Measurements from ENCODE around the gene ARHGAP15.

ARHGAP15 gene

GRCh38 chr2:143717536-143718168, 588.4 kb downstream of the ARHGAP15 start:
- peak; percentile 34 for DNase-seq (ENCODE audit: low read depth)
- H3K4me3 ChIP-seq (ENCODE audit: low read depth, low read length), result no peak overlapping the region
- TF ChIP-seq CTCF (conservative IDR thresholded peaks at IDR 0.05; ENCODE audit: low read depth, low read length), result no peak

GRCh38 chr2:143718745-143719144, 589.5 kb downstream of the ARHGAP15 start:
- TF ChIP-seq CTCF (conservative IDR thresholded peaks at IDR 0.05; ENCODE audit: low read depth, low read length), result no peak
- H3K4me3 ChIP-seq (ENCODE audit: low read depth, low read length), result no peak overlapping the region
- DNase-seq (ENCODE audit: low read depth), result no peak

- no peak for DNase-seq (ENCODE audit: low read depth)
- no peak for TF ChIP-seq CTCF (conservative IDR thresholded peaks at IDR 0.05; ENCODE audit: low read depth, low read length)
- no peak overlapping the region for H3K4me3 ChIP-seq (ENCODE audit: low read depth, low read length)
Measured at GRCh38 chr2:143719406-143719805, 590.2 kb downstream of the ARHGAP15 start.

- no peak for DNase-seq (ENCODE audit: low read depth)
- no peak for TF ChIP-seq CTCF (conservative IDR thresholded peaks at IDR 0.05; ENCODE audit: low read depth, low read length)
Measured at GRCh38 chr2:143720095-143720664, 591.0 kb downstream of the ARHGAP15 start.

GRCh38 chr2:143725400-143725799, 596.2 kb downstream of the ARHGAP15 start:
- no peak overlapping the region for H3K4me3 ChIP-seq (ENCODE audit: low read depth, low read length)
- DNase-seq (ENCODE audit: low read depth), result no peak
- TF ChIP-seq CTCF (conservative IDR thresholded peaks at IDR 0.05; ENCODE audit: low read depth, low read length), result no peak

More at GRCh38 chr2:143720095-143720664, 591.0 kb downstream of the ARHGAP15 start:
- H3K4me3 ChIP-seq (ENCODE audit: low read depth, low read length), result no peak overlapping the region

GRCh38 chr2:143726151-143726845, 597.1 kb downstream of the ARHGAP15 start:
- no peak for TF ChIP-seq CTCF (conservative IDR thresholded peaks at IDR 0.05; ENCODE audit: low read depth, low read length)
- DNase-seq (ENCODE audit: low read depth), result no peak
- no peak overlapping the region for H3K4me3 ChIP-seq (ENCODE audit: low read depth, low read length)

Data from choroid plexus epithelial cell (primary cell).